ENCODE measurements around the gene CTRL.
"Not testable (repeated sequence)": the region's sequence is repeated elsewhere in the genome, so short reads cannot be mapped to it uniquely, and the experiment has no call there.

The CTRL gene

DNA sequence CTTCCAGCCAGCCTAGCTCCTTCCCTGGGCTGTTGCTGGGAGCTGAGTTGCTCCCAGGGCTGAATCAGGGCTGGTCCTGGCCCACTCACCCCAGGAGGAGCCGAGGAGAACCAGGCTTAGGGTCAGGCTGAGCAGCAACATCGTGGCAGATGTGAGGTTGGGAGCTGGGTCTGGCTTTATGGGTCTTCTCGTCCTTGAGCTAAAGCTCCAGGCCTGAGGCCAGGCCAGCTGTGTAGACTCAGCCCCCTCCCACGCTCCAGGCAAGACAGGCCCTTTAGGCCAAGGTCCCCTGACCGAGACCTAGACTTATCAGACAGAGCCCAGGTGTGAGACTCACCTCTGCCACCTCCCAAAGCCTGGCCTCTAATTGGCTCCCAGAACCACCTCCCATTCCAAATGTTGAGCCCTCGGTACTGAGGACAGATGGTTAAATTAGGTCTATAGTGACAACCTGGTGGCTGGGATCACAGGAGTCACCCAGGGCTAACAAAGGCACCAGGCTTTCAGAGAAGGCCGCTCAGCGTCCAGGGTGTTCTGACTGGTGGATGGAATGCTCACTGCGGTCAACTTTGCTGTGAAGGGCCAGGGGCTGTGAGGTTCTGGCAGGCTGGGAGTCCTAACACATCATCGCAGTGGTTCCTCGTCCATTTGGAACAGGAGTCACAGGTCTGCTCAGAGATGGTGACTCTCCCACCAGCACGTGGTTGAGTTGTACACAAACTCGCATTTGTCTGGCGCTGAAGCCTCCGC, at the start of gene CTRL:
CTRL (minus strand) TSS at position 151 of the 750 bp plus-strand sequence; CDS start at position 141, 10 bp downstream.
- FAIRE-seq = no peak

DNA sequence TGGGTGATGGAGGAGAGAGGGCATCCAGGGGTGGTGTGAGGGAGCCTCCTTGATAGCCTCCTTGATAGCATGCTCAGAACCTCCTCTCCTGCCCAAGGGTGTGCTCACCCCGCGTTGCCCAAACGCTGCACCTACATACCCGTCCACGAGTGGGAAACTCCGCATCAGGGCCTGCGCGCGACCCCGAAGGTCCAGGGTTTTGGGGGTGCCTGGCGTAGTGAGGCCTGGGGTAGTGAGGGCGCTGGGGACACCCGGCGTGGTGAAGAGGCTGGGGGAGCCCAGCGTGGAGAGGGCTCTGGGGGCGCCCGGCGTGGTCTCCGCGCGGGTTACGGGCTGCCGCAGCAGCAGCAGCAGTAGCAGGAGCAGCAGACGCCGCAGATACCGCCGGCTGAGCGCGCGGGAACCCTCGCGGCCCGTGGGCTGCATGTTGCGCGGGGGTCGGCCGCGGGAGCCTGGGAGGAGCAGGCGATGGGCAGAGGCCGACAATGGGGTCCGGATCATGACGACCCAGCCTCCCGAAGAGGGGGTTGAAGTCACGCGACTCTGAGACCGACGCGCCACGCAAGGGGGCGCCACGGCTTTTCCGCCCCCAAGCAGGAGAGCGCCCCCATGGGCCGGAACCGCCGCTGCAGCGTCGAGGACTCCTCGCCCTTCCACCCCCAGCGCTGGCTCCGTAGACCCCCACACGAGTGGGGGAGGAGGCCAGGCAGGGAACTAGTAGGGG, 48.5 kb upstream of the CTRL start, which contains the start of gene DPEP3:
DPEP3 (minus strand) TSS at position 545 of the 724 bp plus-strand sequence; CDS start at position 426, 119 bp downstream.
- FAIRE-seq = no peak

DNA sequence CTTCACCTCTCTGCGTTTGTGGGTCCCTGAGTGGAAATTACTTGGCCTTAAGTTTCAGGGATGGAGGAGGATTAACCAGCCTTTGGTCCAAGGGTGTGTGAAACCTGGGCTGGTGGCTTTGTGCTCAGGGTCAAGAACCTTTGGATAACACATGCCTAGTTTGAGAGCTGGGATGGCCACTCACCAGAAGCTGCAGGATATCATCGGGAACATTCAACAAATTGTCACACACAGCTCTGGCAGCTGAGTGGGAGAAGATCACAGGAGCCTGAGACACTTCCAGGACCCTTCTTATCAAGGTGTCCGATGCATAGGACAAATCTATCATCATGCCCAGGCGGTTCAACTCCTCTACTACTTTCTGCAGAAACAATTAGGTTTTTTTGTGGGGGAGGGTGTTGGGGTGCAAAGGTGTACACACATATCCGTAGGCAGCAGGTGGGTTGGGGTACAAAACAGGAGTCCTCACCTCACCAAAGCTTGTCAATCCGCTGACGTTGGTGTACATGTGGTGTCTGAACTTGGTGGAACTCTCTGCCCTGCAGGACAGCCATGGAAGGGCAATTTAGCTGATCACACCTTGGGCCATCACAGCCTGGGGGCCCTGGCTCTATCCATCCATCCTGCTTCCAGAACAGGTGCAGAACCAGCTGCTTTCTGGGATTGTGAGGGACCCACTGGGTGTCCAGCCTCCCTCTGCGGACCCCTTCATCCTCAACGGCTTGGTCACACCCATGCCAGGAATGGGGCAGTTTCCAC, 46.0 kb upstream of the CTRL start:
- FAIRE-seq = no peak

DNA sequence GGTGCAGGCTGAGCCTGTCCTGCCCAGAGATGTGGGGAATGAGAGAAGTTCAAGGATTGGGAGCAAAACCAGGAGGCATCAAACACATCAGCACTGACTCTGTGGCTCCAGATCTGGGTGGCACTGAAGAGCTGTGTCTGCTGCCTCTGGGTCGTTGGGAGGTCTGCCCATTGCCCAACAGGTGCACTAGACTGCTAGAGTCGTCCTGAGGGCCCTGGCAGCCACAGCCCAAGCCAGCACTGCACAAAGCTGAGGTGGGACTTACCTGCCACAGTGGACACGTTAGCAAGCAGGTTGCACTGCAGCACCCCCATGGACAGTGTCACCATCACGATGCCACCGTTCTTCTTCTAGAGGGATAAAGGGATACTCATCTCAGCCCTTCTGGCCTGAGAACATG, 45.3 kb upstream of the CTRL start:
- FAIRE-seq = no peak

DNA sequence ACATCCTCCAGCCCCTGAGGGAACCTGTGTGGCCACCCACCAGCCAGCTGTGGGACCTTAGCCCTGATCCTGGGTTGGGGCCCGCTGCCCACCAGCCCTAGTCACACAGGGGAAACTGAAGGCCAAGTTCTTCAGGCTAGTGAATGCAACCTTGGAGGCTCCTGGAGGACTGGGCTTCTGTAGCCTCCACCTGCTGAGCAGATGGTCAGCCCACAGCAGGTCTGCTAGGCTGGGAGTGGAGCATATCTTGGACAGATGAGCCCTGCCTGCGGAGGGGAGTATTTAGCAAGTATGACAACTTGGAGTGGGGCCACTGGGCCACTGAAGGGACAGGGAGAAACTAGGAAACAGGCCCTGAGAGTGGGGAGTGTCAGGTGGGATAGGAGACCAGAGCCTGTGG, 44.5 kb upstream of the CTRL start:
- FAIRE-seq = no peak

DNA sequence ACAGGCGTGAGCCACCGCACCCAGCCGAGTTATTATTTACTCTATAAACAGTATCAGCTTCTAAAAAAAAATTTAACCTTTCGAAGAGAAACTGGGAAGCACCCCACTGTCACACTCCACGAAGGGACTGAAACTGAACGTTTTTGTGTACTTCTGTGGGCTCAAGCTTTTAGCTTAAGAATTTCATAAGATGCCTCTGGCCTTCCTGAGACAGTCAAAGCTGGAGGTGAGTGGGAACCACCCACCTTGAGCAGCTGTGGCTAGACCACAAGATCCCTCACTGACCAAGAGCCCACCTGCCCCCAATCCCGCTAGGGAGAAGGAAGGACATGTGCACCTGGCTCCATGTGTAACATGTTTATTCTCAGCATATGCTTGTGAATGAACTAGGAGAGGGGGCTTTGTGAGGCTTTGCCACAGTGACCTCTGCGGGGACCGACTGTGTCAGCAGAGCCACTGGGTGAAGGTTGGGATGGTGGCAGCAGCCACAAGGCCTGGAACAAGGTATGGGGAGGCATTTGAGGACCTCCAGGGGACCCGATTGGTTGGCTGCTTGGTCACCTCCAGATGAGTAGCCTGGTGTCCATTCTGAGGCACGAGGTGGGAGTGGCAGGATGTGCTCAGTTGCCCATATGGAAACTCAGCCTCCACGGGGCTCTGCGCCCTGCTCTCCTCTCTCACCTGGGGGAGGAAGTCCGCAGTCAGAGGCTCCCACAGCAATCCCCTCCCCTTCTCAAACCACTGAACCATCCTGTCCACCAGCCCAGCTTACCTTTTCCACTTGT, 43.9 kb upstream of the CTRL start:
- no peak for FAIRE-seq

DNA sequence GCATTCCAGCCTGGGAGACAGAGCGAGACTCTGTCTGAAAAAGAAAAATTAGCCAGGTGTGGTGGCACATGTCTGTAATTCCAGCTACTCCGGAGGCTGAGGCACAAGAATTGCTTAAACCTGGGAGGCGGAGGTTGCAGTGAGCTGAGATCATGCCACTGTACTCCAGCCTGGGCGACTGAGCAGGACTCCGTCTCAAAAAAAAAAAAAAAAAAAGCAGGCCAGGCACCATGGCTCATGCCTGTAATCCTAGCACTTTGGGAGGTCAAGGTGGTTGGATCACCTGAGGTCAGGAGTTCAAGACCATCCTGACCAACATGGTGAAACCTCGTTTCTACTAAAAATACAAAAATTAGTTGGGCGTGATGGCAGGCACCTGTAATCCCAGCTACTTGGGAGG, 40.6 kb upstream of the CTRL start:
- FAIRE-seq = not testable (repeated sequence)

DNA sequence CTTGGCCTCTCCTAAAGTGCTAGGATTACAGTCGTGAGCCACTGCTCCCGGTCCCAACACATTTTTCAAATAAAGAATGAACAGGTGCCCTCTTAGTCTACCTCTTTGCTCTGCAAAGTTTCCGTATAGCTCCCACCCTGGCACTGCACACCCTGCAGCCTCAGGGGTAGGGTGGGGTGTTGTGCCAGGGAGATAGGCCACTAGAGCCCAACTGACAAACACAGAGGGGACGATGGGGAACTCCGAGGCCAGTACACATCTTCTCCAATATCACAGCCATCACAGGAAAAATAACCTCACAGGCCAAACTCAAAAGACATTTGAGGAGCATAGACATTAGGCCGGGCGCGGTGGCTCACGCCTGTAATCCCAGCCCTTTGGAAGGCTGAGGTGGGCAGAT, 39.4 kb upstream of the CTRL start:
- FAIRE-seq = no peak

DNA sequence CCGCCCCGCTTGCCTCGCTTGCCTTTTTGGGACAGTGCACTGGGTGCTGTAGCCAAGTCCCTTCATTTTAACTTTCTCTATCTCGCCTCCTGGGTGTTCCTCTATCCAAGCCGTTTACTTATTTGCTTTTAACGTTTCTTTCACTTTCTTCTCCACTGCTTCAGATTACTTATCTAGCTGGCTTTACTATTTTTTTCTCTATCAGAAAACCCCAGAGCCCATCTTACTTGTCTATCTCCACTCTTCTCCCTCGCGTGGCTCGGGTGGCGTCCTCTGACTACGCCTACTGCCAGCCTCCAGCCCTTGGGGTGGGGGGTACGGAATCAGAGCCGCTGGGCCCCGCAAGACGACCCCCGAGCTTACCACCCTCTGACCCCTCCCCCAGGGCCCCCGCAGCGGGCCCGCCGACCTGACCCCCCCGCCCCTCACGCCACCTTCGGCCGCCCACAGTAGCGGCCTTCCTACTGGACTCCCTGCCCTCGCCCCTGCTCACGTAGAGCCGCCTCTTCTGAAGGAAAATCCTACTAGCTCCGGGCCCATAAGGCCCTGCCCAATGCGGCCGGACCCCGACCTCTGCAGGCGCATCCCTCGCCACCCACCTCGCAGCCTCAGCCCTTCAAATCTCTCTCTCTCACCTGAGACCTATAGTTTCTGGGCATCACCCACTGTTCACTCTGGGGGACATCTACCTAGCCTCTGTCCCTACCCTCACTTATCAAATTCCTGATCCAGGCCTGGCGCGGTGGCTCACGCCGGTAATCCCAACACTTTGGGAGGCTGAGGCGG, 37.8 kb upstream of the CTRL start:
- no peak for FAIRE-seq

DNA sequence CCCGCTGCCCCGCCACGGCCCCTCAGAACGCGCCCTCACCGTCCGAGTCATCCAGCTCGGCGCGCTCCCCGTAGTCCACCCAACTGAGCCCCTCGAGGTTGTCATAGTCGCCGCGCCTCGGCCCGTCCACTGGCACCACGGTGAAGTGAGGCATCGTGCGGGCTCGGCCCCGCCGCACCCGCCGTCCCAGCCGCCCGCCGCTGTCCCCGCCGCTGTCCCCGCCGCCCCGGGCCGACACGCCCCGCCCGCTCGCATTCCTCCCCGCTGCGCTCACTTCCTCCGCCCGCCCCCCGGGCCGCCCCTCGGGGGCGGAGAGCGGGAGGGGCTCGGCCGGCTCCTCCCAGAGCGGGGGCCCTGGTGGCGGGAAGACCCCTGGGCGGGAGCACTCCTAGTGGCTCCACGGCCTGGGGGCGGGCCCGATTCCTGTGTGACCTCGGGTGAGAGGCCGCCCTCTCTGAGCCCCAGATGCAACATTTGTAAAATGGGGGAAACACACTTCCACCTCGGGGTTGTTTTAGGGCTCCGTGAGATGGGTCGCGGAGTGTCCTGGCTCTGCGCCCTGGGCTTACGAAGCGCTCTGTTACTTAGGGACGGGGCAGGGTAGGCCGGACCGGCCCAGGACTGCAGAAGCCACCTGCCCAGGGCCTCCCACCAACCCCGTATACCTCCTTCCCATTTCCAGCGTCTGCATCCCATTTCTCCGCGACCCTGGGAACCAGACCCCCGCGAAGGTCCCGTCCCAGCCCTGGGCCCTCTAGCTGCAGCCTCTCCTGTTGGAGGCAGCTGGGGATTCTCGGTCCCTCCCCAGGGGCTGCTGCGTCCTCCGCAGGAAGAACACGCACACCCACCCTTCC, 37.0 kb upstream of the CTRL start, which contains the start of gene SLC12A4:
SLC12A4 (minus strand) TSS at position 238 of the 854 bp plus-strand sequence; CDS start at position 154, 84 bp downstream.
- FAIRE-seq = no peak

DNA sequence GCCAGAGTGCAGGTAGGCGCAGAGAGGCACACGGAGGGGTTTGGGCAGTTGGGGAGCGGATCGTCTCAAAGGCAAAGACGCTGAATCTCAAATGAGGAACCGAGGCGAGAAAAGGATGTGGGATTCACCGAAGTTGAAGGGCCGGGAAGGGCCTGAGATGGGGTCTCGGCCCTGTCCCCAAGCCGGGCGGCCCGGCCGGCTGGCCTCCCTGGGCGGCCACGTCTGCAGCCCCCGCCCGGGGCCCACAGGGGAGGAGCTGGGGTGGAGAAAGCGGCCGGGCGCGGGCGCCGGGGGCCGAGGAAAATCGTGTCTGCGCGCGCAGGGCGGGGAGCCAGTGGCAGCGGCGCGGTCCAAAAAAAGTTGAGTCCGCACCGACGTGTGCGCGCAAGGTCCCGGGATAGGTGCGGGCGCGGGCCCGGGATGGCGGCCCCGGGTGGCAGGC, 36.3 kb upstream of the CTRL start:
- FAIRE-seq = no peak

DNA sequence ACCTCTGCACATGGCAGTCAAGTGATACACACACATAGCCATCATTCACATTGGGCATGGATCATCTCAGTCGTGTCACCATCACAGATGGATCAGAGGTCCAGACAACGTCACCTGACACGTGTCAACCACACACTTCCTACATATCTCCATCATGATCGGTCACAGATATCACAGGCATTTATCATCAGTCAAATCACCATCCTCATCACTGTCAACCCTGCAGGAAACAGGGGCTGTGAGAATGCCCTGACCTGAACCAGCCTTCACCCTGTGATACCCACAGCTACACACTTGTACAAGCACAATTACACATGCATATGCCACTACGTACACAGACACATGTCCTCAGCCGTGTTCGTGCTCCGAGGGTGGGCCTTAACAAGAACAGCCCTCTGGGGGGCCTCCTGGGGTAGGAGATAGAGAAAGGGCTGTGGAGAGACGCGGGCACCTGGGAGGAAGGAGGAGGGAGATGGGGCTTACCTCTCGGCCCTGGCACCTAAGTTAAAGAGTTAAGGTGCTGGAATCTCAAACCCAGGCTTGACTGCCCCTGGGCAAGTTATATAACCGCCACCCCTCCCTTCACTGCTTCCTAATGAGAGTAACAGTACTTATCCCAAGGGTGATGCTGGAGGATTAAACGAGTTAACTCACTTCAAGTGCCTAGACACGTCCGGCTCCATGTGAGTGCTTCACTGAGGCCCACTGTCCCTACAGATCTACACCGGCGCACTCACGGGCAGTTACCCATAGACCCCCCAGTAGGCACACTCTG, 35.7 kb upstream of the CTRL start:
- FAIRE-seq = no peak

DNA sequence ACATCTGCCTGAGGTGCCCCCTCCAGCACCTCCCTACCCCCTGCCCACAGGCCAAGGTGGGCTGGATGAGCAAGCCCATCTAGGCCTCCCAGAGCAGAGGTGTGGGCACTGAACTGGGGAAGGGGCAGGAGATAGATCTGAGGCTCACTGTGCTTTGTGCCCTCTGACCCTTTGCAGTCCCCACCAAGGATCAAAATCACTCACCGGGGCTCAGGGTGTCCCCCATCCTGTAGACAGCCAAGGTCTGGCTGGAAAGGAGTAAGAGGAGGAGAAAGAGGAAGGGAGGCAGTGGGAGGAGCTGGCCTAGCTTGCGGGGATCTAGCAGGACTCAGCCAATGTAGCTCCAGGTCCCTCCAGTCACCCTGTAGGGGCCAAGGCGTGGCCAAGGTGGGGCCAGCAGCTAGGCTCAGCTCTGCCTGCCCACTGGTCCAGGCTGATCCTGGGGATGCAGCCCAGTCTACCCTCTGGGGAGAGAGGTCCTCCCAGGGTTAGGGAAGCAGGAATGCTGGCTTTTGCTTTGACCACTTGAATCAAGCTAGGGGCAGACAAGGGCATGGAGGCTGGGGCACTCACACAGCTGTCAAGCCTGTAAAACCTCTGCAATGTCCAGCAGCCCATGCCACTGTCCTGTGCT, 35.0 kb upstream of the CTRL start:
- no peak for FAIRE-seq

DNA sequence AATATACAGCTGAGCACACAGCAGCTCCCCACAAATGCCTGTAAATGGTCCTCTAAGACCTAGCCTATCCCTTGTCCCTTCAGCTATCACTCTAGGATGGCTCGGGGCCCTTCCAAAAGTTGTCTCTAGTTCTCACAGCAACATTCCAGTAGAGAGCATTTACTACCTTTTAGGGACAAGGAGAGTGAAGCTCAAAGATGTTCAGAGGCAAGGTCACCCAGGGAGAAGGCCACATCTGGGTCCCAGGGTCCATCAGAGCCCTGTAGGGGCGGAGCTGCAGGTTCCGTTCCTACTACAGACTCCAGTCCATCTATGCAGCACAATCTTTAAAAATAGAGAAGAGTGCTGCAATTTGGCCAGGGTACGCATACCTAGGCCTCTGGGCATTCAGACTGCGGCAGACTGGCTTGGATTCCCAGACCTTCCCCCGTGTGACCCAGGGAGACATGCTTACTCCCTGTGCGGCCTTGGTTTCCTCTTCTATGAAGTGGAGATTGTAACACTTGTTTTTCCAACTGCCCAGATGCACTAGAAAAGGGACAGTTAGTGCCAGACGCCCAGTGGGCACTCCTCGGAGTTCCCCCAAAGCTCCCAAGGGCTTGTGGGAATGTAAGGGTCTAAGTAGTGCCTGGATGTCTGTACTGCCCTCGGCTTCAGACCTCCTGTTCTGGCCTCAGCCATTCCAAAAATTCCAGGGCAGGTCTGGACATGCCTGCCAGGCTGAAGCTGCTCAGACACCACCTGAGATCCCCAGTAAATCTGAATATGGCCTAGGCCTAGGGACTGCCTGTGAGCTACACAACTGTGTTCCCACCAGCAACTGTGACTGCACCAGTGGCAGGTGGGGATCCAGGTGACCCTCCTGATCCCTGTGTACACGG, 34.2 kb upstream of the CTRL start:
- FAIRE-seq = no peak

DNA sequence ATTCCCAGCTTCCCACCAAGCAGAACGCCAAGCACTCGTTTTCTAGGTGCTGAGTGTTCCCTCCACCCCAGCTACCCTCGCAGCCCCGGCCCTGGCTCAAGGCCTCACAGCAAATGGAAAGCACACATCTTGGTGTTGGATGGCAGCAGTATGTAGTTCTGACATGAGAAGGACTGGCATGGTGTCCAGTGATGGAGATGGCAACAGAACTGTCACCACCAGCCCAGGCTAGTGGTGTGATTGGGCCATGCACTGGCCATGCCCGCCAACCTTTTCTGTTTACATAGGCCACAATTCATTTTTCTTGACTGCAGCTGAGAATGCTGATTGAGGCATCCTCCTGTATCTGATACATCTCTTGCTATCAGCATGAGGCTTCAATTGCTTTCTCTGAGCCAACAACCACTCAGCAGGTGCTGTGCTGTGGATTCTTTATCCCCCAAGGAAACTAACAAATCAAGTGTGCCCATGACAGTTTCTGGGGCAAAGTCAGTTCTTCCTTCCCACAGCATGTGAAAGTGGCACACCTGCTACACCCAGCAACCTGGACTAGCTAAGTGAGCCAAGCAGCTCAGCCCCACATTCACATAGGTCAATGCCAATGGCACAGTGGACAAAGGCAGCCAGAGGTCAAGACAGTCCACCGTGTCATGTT, 32.9 kb upstream of the CTRL start:
- no peak for FAIRE-seq

DNA sequence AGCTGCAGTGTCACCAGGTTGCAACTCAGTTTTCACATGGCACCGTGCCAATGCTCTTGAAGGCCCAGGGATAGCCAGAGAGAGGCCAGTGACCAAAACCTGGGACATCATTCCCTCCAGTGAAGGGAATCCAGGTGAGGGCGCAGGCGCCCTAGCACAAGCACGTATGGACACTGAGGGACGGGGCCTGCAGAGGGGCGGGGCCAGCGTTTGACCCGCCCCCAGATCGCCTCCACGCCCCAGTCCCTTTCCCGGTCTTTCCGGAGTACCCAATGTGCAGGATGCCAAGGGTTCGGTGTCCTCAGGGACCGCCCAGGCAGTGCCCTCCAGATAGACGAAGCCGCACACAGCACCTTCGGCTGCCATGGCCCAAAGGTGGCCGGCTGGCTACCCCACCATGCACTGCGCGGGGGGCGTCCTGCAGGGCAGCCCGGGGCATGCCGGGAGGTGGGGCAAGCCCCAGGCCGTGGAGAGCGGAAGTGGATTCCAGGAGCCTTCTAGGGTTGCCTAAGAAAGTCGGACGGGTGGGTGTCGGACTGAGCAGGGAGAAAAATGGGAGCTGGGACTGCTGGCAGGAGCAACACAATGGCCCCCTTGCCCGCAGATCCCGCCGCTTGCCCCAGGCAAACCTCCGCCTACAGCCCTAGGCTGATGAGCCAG, 32.1 kb upstream of the CTRL start:
- no peak for FAIRE-seq

DNA sequence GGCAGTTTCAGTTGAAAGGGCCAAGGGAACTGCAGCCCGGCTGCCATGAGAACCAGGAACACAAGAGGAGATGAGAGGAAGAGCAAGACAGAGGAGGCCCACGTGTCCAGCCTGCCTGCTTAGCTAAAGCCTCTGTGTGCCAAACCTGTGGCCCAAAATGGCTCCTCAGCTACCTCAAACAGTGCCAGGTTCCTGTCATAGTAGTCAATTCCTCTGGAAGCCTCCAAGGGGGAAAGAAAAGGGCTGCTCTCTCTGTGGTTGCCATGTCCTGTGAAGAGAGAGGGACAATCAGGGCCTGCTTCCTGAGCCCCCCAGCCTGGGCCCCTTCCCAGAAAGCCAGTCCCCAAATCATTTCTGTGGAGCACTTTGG, 31.6 kb upstream of the CTRL start:
- FAIRE-seq = no peak
